B cell (primary cell): ENCODE data around the gene RAB9A. TPM values are rescaled to one million over a fixed set of nuclear protein-coding genes. Genes with fewer than 3 reads are reported as not detected.
"Not testable (repeated sequence)": the region's sequence is repeated elsewhere in the genome, so short reads cannot be mapped to it uniquely, and the experiment has no call there.

ENCODE experiments used
- ATAC-seq: fragments of 200-7000 bp; cut with Tn5 transposase; one replicate; pipeline ENCODE4 v1.10.0; 2021; ENCODE audit warnings: low read depth, mild to moderate bottlenecking, moderate number of reproducible peaks, moderate library complexity
- CTCF ChIA-PET: fragments of 350-600 bp; sonication (Branson Sonifier 250); formaldehyde crosslinking; loops from one replicate; lab custom pipeline; 2021; ENCODE audit warnings: antibody characterized with exemption, inconsistent platforms; lab: Charles Lee
- POLR2A ChIA-PET: fragments of 350-600 bp; sonication (Branson Sonifier 250); formaldehyde crosslinking; loops from one replicate; lab custom pipeline; 2021; ENCODE audit warnings: antibody characterized with exemption; lab: Charles Lee
- DNase-seq: peaks from one replicate; pipeline ENCODE4 v3.0.0; 2013
- H2AFZ ChIP-seq: 2 replicates; pipeline ENCODE4 v1.6.1; 2012; ENCODE audit warnings: mild to moderate bottlenecking, low read depth, low read length; ENCODE audit not compliant: insufficient read depth, poor library complexity, severe bottlenecking
- H3K27ac ChIP-seq, 2 donors: 1 replicate in 1 of 2; 2 replicates in 1 of 2; pipeline ENCODE4 v1.5.1; 2012 to 2013; ENCODE audit warnings: low read length in 2 of 2, mild to moderate bottlenecking in 2 of 2, moderate library complexity in 1 of 2
- H3K27me3 ChIP-seq, 4 experiments: fragments of 200-600 bp in 1 of 4; sonication (generic) in 1 of 4; replicated peaks in 1 of 4; 1 replicate in 2 of 4; 2 replicates in 2 of 4; pipeline versions ENCODE4 v1.6.1 to v1.7.0; 2013 to 2016; ENCODE audit warnings: low read length in 3 of 4, mild to moderate bottlenecking in 2 of 4, mixed read lengths in 1 of 4, moderate library complexity in 1 of 4; ENCODE audit not compliant: insufficient read depth in 4 of 4, control insufficient read depth in 3 of 4; ENCODE audit errors: control extremely low read depth in 1 of 4
- H3K36me3 ChIP-seq, 2 experiments: replicated peaks in 1 of 2; 1 replicate in 1 of 2; 2 replicates in 1 of 2; pipeline versions ENCODE4 v1.6.1 to v1.7.1; 2013; ENCODE audit warnings: low read length in 1 of 2; ENCODE audit not compliant: insufficient read depth in 2 of 2, control insufficient read depth in 1 of 2; ENCODE audit errors: control extremely low read depth in 1 of 2, extremely low read depth in 1 of 2
- H3K4me1 ChIP-seq, 2 donors: fragments of 200-600 bp in 1 of 2; sonication (generic) in 1 of 2; 1 replicate in 1 of 2; 2 replicates in 1 of 2; pipeline versions ENCODE4 v1.5.1 to v1.6.1; 2013 to 2017; ENCODE audit warnings: low read length in 2 of 2; ENCODE audit not compliant: control insufficient read depth in 2 of 2, insufficient read depth in 2 of 2
- H3K4me2 ChIP-seq: replicated peaks from 2 replicates; pipeline ENCODE3; 2012; ENCODE audit warnings: mild to moderate bottlenecking, low read depth, low read length; ENCODE audit not compliant: poor library complexity, severe bottlenecking
- H3K4me3 ChIP-seq, 5 experiments: fragments of 200-600 bp in 1 of 5; sonication (generic) in 1 of 5; 1 replicate in 3 of 5; 2 replicates in 2 of 5; pipeline versions ENCODE4 v1.5.1 to v1.7.0; 2011 to 2016; ENCODE audit warnings: low read length in 4 of 5, mild to moderate bottlenecking in 4 of 5, low read depth in 2 of 5, control low read depth in 1 of 5, moderate library complexity in 1 of 5; ENCODE audit not compliant: insufficient read depth in 1 of 5; ENCODE audit errors: control extremely low read depth in 1 of 5, extremely low read depth in 1 of 5
- H3K79me2 ChIP-seq: fragments of 200-600 bp; sonication (generic); one replicate; pipeline ENCODE4 v1.6.0; 2016; ENCODE audit warnings: low read length; ENCODE audit not compliant: control insufficient read depth, insufficient read depth
- H3K9ac ChIP-seq: fragments of 200-600 bp; sonication (generic); 2 replicates; pipeline ENCODE4 v1.6.1; 2017; ENCODE audit warnings: mild to moderate bottlenecking, low read length, moderate library complexity
- H3K9me3 ChIP-seq, 3 donors: one replicate each; pipeline versions ENCODE4 v1.6.1 to v1.7.1; 2013; ENCODE audit warnings: low read length in 2 of 3; ENCODE audit not compliant: control insufficient read depth in 2 of 3, insufficient read depth in 1 of 3; ENCODE audit errors: control extremely low read depth in 1 of 3
- H4K20me1 ChIP-seq: 2 replicates; pipeline ENCODE4 v1.6.0; 2012; ENCODE audit warnings: mild to moderate bottlenecking, low read length; ENCODE audit not compliant: insufficient read depth, control insufficient read depth, poor library complexity, severe bottlenecking
- H3K27ac Mint-ChIP-seq: one replicate; pipeline ENCODE4 v1.8.0; 2021; ENCODE audit warnings: mixed read lengths
- H3K27me3 Mint-ChIP-seq: one replicate; pipeline ENCODE4 v1.8.0; 2021; ENCODE audit warnings: mixed read lengths
- H3K4me1 Mint-ChIP-seq: one replicate; pipeline ENCODE4 v1.8.0; 2021; ENCODE audit warnings: mixed read lengths
- H3K4me3 Mint-ChIP-seq: one replicate; pipeline ENCODE4 v1.8.0; 2021; ENCODE audit warnings: mixed read lengths
- H3K9me3 Mint-ChIP-seq: one replicate; pipeline ENCODE4 v1.8.0; 2022; ENCODE audit warnings: mixed read lengths; ENCODE audit not compliant: insufficient read depth
- CTCF ChIP-seq: fragments of 200-600 bp; IDR thresholded peaks from one replicate; pipeline ENCODE4 v1.8.0; 2022; ENCODE audit warnings: antibody characterized with exemption, mild to moderate bottlenecking
- EZH2 ChIP-seq: IDR thresholded peaks from 2 replicates; pipeline ENCODE4 v1.6.1; 2012; ENCODE audit warnings: borderline replicate concordance, low read depth, mild to moderate bottlenecking, moderate library complexity, low read length; ENCODE audit not compliant: insufficient read depth, poor library complexity, severe bottlenecking
- WGBS: methylation state at CpG from one replicate; pipeline ENCODE4 v1.1.5; 2013; ENCODE audit warnings: missing lambda C conversion rate; ENCODE audit not compliant: insufficient coverage; 5-methylcytosine and 5-hydroxymethylcytosine counted together
- intact Hi-C: fragments of 100-400 bp; cut with micrococcal nuclease; formaldehyde crosslinking; loops from one replicate; pipeline ENCODE4 v1.10.0; 2022
- polyA plus RNA-seq: library from polyadenylated mRNA; depleted of rRNA; stranded (reverse); fragments of >200 nt; gene quantifications from 2 replicates; pipeline ENCODE4 v1.2.3, GENCODE V29; 2012
- total RNA-seq, 2 donors: library from RNA; stranded (reverse); fragments of 120-200 nt in 1 of 2; gene quantifications; 1 replicate in 1 of 2; 2 replicates in 1 of 2; pipeline versions ENCODE4 v1.2.3 to v1.2.4, GENCODE V29; 2013 to 2022

RAB9A gene
- total and polyA plus RNA-seq, 2 donors (not counting 1 experiment from before 2014, with no cell fraction given), result 11.9 to 16.7 TPM

DNA sequence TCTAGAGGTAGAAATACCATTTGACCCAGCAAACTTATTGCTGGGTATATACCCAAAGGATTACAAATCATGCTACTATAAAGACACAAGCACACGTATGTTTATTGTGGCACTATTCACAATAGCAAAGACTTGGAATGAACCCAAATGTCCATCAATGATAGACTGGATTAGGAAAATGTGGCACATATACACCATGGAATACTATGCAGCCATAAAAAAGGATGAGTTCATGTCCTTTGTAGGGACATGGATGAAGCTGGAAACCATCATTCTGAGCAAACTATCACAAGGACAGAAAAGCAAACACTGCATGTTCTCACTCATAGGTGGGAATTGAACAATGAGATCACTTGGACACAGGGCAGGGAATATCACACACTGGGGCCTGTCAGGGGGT is 41.6 kb downstream of the RAB9A start:
- H3K4me3 Mint-ChIP-seq, result not testable (repeated sequence)

DNA sequence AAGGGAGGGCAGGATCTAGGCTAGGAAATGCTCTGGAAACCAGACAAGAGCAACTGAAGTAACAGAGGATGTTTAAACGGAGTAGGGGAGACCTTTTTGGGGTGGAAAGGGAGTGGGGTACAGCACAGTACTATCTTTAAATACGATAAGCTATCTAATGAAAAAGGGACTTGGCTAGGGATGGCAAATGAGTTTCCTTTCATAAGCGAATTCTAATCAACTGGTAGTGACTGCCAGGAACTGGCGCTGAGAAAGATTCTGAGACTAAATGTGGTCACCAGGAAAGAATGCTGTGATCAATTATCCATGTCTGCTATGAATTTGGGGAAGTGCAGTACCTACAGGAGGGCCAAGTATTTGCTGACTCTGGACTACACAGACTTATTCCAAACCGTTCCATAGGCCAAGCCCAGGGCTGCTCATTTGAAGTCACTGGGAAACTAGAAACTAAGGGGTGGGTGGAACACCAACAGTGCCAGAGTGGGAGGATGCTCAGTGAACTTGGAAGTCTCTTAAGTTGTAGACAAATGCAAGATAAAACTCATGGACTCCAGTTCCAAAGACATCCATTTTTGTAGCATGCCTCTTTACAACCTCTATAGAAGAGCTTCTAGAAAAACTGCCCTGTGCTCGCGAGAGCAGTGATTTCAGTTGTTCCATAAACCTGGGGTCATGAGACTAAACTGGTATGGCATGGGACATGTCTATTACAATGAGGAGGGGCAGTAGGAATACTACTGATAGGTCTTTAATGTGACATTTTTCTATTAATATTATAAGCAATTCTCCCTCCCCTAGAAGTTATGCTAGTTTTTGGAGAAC is 43.5 kb downstream of the RAB9A start:
- ATAC-seq, result no peak
- Histone ChIP-seq H3K27ac (peak overlapping the region in 1 of 2 donors; percentile 26), H3K27me3 (no peaks in the 10 kb centered on the region), H3K36me3 (peaks cover 0 to 12% of the 10 kb centered on the region in 2 experiments), H3K4me3 (no peak overlapping the region), H3K9ac (no peak overlapping the region), H2AFZ (no peak overlapping the region), H3K79me2 (peaks cover 53% of the 10 kb centered on the region), H3K4me2 (peak overlapping the region; percentile 78), H3K4me1 (peaks cover 38 to 39% of the 10 kb centered on the region in 2 donors), H3K9me3 (no peaks in the 10 kb centered on the region), H4K20me1 (no peaks in the 10 kb centered on the region)
- no peaks in the 10 kb centered on the region for H3K27me3 Mint-ChIP-seq
- WGBS, result no CpG with 5 or more reads among the region's 7 CpGs
- no peak for DNase-seq
- H3K4me3 Mint-ChIP-seq, result peak overlapping the region; percentile 64
- H3K9me3 Mint-ChIP-seq, result no peaks in the 10 kb centered on the region
- POLR2A ChIA-PET, result no interaction called here
- H3K4me1 Mint-ChIP-seq, result peaks cover 65% of the 10 kb centered on the region
- no peak for TF ChIP-seq CTCF
- no peak for TF ChIP-seq EZH2
- CTCF ChIA-PET, result interaction anchor here (0.8 kb wide), 1 partner anchor 44 kb away, joined by 4 read pairs; the partner anchor contains the start of gene RAB9A
- intact Hi-C loops, result loop anchor here (2.0 kb wide), 1 partner anchor 34 kb away; no protein-coding TSS in a partner anchor
- H3K27ac Mint-ChIP-seq, result peak overlapping the region; percentile 74

More for the DNA sequence above, 41.6 kb downstream of the RAB9A start:
- CTCF ChIA-PET, H3K9me3 ChIP-seq, DNase-seq, H3K9me3 Mint-ChIP-seq, H3K27me3 ChIP-seq, POLR2A ChIA-PET, ATAC-seq, H3K4me3 ChIP-seq, H3K27me3 Mint-ChIP-seq, H2AFZ ChIP-seq, H3K4me2 ChIP-seq, H3K27ac Mint-ChIP-seq, H3K27ac ChIP-seq, H4K20me1 ChIP-seq, intact Hi-C loops, H3K9ac ChIP-seq: not testable (repeated sequence)
- no CpG with 5 or more reads among the region's 1 CpG for WGBS
- Histone ChIP-seq H3K79me2 (peaks cover 49% of the 10 kb centered on the region), H3K36me3 (peaks cover 0 to 10% of the 10 kb centered on the region in 2 experiments), H3K4me1 (peaks cover 22 to 23% of the 10 kb centered on the region in 2 donors)
- peaks cover 67% of the 10 kb centered on the region for H3K4me1 Mint-ChIP-seq
